Measurements from ENCODE around the gene ZNF141.
"Not testable (repeated sequence)": the region's sequence is repeated elsewhere in the genome, so short reads cannot be mapped to it uniquely, and the experiment has no call there.

The ZNF141 gene

GRCh38 chr4:385934-386707 lies 48.5 kb downstream of the ZNF141 start:
- DNase-seq: no peak

- no peak for DNase-seq
Observed at GRCh38 chr4:386708-387105, 49.1 kb downstream of the ZNF141 start.

DNA sequence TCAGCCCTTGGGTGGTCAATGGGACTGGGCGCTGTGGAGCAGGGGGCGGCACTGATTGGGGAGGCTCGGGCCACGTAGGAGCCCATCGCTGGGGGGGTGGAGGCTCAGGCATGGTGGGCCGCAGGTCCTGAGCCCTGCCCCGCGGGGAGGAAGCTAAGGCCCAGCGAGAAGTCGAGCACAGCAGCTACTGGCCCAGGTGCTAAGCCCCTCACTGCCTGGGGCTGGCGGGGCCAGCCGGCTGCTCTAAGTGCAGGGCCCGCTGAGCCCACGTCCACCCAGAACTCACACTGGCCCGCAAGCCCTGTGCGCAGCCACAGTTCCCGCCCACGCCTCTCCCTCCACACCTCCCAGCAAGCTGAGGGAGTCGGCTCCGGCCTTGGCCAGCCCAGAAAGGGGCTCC lies 66.4 kb downstream of the ZNF141 start:
- DNase-seq: no peak

- not testable (repeated sequence) for DNase-seq
Observed at GRCh38 chr4:408321-408720, 70.7 kb downstream of the ZNF141 start.

DNA sequence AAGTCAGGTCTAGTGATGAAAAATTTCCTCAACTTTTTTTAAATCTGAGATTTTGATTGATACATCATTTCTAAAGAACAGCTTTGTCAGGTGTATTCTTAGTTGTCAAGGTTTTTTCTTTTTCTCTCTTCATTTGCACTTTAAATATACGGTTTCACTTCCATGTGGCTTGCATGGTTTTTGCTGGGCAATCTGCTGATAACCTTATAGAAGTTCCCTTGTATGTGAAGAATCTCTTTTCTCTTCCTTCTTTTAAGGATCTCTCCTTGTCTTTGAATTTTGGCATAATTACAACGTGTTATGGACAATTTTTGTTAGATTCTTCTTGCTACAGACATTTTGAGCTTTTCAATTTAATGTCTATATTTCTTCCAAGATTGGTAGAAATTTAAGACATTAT lies 85.0 kb downstream of the ZNF141 start:
- DNase-seq: no peak
